Urothelium cell line (cell line): Measurements from ENCODE around the gene MKKS.
"Not testable (repeated sequence)": the region's sequence is repeated elsewhere in the genome, so short reads cannot be mapped to it uniquely, and the experiment has no call there.

ENCODE experiments used
- DNase-seq: peaks from one replicate; pipeline ENCODE4 v3.0.0; 2011; ENCODE audit warnings: low spot score, mixed read lengths
- FAIRE-seq: peaks from 2 replicates; lab custom pipeline; 2011; peaks lifted over from hg19 to GRCh38; lab: Jason Lieb, UNC

The MKKS gene

DNA sequence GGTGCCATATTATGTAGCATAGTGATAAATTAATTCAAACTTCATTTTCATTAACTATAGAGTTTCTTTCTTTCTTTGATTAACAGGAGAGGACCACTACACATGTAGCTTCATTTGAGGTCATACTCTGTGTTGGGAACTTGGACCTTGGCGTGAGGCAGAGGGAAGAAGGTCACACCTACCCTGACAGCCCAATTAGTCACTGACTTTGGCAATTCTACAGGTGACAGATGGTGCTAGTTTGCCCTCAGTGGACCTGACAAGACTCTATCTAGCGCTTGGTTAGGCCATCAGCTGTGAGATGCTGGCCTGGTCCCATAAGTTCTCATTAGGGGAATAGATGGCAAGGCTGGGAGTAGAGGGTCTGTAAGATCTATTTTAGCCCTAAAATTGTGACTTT lies 15.2 kb upstream of the MKKS start:
- no peak for DNase-seq
- FAIRE-seq, result no peak

DNA sequence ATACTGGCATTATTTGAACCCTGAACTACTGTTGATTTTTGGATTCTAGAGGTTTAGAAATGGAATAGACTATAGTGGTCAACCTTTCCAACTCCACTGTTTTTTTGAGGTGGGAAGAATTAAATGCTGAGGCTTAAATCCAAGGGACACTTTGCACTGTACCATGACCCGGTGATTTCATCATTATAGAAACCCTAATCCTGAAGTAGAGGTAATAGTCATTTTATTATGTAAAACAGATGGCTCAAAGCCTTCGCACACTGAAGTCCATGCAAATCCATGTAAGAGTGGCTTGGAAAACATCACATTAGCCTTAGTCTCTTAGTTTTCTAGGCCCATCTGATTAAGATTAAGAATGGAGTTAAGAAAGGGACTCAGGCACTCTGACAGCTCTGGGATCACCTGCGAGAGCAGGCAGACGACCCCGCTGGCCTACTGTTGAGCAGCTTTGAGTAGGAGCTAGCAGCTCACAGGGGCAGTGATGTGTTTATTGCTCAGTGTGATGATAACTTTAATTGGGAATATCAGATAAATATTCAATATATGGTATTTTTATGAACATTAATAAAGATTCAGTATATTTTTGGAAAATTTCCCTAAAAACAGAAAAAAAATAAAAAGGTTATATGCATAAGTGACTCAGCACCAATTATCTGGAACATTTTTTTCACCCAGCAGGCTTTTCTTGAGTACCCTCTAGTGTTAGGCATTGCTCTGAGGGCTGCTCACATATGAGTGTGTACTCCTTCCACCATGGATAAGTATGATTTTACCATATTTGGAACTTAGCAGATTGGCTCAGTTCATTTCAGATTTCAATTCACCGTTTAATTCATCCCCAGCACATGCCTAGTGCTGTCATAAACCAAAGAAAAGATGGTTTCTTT lies 14.5 kb upstream of the MKKS start:
- DNase-seq (no peak), FAIRE-seq (no peak)

DNA sequence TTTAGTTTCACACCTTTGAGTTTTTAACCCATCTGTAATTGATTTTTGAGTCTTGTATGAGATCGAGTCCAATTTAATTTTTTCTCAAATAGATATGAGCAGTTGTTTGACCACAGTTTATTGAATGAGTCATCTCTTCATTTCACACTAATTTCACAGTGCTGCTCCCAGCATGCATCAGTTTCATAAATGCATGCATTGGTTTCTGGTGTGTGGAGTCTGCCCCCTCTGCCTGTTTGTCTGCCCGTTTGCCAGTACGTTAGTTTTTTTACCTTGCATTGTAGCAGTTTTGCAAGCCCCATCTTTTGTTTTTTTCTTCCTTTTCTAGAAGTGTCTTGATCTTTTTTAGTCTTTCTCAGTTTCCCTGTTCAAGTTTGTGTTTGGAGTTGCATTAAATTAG lies 13.0 kb upstream of the MKKS start:
- peak; percentile 79 for DNase-seq
- no peak for FAIRE-seq

DNA sequence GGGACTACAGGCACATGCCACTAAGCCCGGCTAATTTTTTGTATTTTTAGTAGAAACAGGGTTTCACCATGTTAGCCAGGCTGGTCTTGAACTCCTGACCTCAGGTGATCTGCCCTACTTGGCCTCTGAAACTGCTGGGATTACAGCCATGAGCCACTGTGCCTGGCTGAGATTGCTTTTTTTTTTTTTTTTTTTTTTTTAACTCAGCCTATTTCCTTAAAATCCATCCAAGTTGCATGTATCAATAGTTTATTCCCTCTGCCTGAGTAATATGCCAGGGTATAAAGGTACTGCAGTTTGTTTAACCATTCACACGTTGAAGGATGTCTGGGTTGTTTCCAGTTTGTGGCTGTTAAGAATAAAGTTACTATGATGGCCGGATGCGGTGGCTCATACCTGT lies 11.7 kb upstream of the MKKS start:
- DNase-seq (no peak), FAIRE-seq (no peak)

DNA sequence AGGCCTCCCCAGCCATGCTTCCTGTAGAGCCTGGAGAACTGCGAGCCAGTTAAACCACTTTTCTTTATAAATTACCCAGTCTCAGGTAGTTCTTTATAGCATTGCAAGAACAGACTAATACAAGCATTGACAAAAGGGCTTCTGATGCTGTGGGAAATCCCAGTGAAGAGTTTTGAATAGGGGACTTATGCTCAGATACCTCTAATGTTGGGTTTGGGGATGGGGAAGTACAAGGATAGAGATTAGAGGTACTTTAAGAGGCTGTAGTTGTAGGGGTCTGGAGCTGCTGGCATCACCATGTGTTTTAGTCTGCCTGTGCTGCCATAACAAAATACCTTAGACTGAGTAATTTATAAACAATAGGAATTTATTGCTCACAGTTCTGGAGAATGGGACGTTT lies 9.9 kb upstream of the MKKS start:
- FAIRE-seq (no peak), DNase-seq (no peak)

DNA sequence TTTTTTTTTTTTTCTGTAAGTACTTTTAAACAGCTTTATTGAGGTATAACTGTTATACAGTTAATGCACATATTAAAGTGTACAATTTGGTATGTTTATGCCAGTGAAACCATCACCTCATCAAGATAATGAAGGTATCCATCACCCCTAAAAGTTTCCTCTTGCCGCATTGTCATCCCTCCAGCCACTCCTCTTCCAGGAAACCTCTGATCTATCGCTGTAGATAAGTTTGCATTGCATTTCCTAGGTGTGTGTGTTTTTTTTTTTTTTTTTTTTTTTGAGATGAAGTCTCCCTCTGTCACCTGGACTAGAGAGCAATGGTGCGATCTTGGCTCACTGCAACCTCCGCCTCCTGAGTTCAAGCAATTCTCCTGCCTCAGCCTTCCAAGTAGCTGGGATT lies 4.2 kb upstream of the MKKS start:
- FAIRE-seq (no peak), DNase-seq (no peak)

DNA sequence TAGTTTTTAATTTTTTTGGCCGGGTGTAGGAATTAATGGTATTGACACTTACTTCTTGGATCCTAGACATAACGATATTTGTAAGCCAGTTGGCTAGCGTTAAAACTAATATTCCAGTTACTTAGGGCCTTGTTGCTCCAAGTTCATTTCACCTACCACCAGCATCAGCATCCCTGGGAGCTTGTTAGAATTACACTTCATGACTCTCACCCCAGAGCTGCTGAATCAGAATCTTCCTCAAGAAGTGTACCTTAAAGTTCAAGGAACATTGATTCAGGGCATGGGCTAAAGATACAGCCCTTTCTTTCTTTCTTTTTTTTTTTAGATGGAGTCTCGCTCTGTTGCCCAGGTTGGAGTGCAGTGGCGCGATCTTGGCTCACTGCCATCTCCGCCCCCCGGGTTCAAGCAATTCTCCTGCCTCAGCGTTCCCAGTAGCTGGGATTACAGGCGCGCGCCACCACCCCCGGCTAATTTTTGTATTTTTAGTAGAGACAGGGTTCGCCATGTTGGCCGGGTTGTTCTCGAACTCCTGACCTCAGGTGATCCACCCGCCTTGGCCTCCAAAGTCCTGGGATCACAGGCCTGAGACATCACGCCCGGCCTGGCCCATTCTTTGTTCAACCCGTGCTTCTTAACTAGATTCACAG lies 2.2 kb upstream of the MKKS start:
- DNase-seq, result no peak
- FAIRE-seq, result no peak

DNA sequence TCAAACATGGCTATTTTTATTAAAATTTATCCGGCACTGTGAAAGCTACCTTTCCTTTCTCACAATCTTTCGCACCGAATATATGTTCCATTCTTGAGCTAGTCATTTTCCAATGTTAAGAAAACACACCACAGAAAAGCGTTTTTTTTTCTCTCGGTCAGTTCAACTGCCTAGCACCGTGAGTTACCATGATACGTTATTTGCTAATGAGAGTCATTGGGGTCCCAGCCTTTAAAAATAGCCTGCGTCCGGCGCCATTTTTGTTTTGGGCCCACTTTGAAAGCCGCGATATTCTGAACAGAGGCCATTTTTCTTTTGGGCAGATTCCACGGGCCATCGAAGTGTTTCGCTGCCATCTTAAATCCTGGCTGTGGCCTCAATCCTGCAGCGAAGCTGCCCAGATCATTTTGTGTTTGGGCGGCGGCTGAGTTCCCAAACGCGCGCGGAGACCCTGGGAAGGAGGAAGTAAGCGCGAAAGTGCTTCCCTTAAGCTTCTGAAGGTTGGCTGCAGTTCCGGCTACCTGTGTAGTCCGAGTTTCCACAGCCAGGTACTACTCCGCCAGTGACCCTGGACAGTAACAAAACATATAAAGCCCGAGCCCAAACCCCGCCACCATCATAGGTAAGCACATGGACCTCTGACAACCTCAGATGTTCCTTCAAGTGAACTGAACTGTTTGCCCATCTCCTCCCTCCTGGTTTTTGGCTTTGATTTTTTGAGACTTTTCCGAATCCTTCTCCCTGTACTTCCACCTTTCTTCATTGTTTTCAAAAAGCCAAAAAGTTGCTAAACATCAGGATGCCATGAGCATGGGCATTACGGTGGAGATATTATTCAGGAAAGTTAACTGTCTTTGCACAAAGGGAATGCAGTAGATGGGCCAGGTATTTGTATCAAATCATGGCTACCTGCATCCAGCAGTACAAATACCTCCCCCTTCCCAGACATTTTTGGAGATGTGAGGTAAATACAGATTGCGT lies 1.1 kb upstream of the MKKS start, which contains the start of gene SLX4IP:
SLX4IP (plus strand) TSS at position 474 of the 981 bp plus-strand sequence. CDS start 22,900 bp downstream, outside the sequence.
- no peak for FAIRE-seq
- peak; percentile 86 for DNase-seq

DNA sequence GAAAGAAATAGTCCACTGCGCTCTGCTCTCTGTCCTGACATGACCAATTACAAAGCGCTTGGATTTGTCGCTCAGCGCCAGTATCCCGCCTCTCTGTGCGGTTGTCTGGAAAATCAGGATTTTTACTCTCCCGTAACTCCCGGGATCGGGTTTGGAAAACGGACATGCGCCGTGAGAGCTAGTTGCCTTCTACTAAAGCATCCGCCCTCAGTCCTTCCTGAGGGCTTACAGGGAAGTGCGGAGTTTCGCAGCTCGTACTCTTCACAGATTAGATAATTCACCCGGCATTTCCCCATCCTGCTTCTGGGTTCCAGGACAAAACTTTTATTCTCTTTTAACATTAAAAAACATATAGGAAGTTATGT lies 427 bp upstream of the MKKS start:
- DNase-seq, result peak; percentile 87
- FAIRE-seq, result no peak

DNA sequence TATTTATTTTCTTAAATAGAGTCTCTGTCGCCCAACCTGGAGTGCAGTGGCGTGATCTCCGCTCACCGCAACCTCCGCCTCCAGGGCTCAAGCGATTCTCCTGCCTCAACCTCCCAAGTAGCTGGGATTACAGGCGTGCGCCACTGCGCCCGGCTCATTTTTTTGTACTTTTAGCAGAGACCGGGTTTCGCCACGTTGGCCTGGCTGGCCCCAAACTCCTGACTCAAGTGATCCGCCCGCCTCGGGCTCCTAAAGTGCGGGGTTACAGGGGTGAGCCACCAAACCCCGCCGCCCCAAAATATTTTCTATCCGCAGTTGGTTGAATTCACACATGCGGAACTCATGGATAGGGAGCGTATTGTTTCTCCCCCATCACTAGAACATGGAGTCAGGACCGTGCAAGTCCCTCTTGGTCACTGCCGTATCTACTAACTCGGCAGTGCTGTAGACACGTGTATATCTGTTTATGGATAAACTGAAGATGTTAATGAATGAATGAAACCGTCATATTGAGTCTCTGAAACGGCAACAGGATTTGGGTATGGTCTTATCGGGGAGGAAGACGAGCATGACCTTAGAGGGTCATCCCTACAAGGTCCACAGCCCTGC lies 904 bp downstream of the MKKS start:
- FAIRE-seq (no peak), DNase-seq (no peak)

DNA sequence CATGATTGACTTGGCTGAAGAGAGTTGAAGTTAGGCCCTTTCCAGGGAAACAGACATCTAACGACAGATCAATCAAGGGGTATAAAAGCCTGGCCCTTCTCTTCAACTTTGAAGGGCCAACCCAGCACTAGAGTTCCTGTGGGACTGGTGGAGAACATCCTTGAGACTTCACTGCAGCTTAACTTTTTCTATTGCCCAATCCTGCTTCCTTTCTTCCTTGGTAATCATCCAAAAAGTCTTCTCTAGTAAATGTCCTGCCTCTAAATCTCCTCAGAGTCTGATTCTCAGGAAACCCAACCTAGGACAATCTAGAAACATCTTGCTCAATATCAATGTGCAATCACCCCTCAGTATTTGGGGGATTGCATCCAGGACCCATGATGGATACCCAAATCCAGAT lies 1.9 kb downstream of the MKKS start:
- no peak for FAIRE-seq
- DNase-seq, result no peak

DNA sequence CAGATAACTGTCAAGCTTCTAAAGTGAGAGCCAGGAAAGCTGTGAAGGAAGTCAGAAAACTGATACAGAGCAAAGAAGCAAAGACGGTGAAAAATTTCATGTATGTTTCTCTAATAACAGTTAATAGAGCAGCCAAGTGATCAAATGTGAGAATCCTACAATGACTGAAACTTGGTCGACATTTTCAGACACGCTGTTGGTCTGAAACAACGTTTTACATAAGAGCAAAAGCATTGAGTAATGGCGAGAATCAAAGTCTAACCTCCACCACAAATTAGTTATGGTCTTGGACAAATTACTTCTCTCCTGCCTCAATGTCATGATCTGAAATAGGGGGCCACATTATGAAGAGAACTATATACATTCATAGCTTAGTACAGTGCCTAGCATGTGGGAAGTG lies 3.3 kb downstream of the MKKS start:
- DNase-seq (no peak), FAIRE-seq (no peak)

DNA sequence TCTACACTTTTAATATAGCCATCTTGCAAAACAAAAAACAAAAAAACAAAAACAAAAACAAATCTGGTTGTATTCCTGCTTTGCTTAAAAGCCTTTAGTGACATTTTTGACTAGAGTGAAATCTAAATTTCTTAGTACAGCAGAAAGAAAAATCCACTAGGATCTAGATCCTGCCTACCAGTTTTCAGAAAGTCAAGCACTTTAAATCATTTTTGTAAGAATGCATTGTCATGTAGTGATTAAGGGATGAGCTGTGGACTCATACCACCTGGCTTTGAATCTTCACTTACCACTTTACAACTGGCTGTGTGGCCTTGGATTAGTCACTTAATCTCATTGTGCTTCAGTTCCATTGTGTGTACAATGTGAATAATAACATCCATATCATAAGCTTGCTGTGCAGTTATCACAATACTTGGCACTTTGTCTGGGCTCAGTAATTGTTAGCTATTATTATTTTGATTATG lies 4.0 kb downstream of the MKKS start:
- FAIRE-seq (no peak), DNase-seq (peak; percentile 24)

DNA sequence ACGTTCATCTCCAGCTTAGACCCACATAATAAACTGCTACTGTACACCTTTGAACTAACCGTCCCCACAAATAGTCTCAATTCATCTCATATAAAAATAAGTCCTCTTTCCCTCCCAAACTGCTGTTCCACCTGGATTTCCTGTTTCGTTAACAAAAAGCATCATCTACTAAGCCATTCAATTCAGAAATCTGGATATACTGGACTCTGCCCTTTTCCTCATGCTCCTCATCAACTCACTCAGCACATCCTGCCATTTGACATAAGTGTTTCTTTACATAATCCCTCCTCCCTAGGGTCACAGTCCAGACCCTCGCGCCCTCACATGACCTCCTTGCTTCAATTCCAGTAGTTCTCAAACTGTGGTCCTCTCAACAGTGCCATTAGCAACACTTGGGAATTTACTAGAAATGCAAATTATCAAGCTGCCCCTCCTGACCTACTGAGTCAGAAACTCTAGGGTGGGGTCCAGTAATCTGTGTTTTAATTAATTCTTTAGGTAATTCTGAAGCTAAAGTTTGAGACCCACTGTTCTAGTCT lies 4.5 kb downstream of the MKKS start:
- no peak for FAIRE-seq
- no peak for DNase-seq

DNA sequence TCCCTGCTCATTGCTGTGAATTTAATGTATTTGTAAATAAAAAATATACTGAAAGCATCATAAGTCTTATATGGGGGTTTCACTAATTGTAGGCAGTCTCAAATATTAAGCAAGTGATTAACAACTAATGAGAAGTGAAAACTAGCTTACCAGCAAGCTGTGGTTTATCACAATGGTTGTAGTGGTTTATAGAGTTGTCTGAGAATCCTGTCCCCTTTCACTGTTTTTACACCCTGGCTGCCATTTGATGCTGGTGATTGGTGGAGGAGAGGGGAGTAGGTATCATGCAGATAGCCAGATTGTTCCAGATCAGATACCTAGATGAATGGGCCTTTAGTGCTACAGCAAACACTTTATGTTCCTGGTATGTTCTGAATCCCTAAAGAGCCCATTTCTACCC lies 6.0 kb downstream of the MKKS start:
- FAIRE-seq, result no peak
- DNase-seq, result no peak

DNA sequence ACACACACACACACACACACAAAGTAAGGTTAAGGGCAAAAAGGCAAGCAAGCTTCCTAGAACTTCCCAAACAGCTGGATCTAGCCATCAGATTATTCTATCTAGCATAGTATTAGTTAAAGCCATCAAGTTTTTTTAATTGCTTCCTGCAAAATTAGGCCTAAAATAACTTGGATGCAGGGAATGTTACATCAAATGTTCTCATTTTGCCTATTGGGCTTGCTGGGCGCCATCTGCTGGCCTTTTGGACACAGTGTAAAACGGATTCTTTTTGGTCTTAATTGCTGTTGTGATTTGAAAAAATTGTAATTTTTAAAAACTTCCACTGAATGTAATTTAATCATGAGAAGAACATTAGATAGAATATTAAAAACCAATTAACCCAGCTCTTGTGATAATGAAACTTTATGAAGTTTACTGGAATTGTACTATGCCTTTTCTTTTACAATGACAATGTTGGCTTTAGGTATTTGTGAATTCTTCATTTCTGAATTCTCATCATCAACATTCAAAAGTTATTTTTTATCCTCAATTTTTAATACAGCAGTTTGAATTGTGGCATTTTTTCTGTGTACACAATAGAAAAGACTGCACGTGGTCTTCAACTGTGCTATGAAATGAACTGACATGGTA lies 6.8 kb downstream of the MKKS start:
- DNase-seq (peak; percentile 37), FAIRE-seq (no peak)

DNA sequence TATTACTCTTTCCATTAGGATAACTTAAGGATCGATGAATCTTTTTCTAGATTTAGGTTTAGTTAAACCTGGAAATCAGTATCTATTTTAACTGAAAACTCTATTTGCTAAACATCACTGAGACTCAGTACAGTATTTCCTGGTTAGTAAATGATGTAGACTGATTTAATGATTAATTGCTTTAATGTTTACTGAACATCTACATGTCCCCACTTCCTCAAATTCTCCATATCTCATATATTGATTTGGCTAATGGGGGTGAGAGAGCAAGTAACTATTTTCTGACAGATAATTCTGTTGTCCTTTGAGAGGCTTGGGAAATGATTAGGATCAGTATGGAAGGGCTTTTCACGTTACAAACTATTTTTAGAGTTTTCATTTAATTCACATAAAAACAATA lies 10.3 kb downstream of the MKKS start:
- FAIRE-seq (no peak), DNase-seq (no peak)

DNA sequence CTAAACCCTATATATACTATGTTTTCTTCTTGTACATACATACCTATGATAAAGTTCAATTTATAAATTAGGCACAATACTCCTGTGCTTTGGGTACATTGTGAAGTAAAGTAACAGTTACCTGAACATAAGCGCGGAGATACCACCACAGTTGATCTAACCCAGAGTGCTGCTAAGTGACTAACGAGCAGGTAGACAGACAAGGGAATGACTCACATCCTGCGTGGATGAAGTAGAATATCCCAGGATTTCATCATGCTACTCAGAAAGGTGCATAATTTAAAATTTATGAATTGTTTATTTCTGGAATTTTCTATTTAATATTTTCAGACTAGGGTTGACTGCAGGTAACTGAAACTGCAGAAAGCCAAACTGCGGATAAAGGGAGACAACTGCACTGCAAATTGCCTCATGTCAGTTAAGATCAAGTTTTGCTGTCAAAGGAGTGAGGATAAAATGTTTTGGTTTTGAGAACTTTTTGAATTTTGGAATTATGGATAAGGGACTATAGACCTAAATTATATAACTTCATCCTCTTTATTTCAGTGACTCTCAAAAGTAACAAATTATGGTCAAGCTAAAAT lies 14.4 kb downstream of the MKKS start:
- no peak for FAIRE-seq
- peak; percentile 58 for DNase-seq

DNA sequence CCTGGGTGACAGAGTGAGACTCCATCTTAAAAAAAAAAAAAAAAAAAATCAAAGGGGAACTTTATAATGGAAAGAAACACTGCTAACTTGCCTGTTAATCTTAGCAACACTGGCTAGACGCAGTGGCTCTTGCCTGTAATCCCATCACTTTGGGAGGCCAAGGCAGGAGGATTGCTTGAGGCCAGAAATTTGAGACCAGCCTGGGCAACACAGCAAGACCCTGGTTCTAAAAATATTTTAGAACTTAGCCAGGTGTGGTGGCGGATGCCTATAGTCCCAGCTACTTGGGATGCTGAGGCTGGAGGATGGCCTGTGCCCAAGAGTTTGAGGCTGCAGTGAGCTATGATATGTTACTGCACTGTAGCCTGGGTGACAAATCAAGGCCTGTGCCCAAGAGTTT lies 16.8 kb downstream of the MKKS start:
- DNase-seq, FAIRE-seq: not testable (repeated sequence)
